Keratinocyte (primary cell): ENCODE results near the gene C10orf90.

Experiments
- EZH2 ChIP-seq: IDR thresholded peaks from one replicate; pipeline ENCODE4 v1.6.1; 2012; ENCODE audit warnings: inconsistent platforms, mild to moderate bottlenecking, low read length, moderate library complexity
- TF ChIP-seq, protein P1 (sequence below), 3 experiments: IDR thresholded peaks in 1 of 3; conservative IDR thresholded peaks in 1 of 3; optimal IDR thresholded peaks in 1 of 3; 2 replicates in 2 of 3; 3 replicates in 1 of 3; pipeline versions ENCODE3 to v1.5.1; 2011; ENCODE audit warnings: low read length in 3 of 3, mild to moderate bottlenecking in 3 of 3, moderate library complexity in 2 of 3, control low read depth in 1 of 3, inconsistent platforms in 1 of 3; ENCODE audit not compliant: insufficient read depth in 2 of 3; ENCODE audit errors: extremely low read depth in 1 of 3

DNA sequence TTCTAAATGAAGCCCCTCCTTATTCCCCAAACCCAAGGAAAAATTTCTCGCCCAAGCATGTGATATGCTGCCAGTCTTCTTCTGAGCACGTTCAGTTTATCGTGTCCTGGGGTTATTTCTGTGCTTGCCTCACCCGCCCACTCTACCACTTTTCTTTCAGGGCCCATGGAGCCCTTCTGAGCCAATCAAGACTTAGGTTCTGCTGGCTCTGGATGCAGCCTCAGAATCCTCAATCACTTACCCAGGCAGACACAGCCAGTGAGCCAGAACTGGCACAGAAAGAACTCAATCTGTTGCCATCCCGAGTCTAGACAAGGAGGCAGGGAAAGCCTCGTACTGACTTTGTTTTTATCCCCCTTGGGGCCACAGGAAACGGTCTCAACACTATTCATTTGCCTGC is 34.2 kb upstream of the C10orf90 start:
- TF ChIP-seq, protein P1, sequence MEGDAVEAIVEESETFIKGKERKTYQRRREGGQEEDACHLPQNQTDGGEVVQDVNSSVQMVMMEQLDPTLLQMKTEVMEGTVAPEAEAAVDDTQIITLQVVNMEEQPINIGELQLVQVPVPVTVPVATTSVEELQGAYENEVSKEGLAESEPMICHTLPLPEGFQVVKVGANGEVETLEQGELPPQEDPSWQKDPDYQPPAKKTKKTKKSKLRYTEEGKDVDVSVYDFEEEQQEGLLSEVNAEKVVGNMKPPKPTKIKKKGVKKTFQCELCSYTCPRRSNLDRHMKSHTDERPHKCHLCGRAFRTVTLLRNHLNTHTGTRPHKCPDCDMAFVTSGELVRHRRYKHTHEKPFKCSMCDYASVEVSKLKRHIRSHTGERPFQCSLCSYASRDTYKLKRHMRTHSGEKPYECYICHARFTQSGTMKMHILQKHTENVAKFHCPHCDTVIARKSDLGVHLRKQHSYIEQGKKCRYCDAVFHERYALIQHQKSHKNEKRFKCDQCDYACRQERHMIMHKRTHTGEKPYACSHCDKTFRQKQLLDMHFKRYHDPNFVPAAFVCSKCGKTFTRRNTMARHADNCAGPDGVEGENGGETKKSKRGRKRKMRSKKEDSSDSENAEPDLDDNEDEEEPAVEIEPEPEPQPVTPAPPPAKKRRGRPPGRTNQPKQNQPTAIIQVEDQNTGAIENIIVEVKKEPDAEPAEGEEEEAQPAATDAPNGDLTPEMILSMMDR (optimal IDR thresholded peaks at IDR 0.05 in 1 of 3, IDR thresholded peaks at IDR 0.05 in 1 of 3, conservative IDR thresholded peaks at IDR 0.05 in 1 of 3; ENCODE audit: extremely low read depth in 1 of 3, insufficient read depth in 2 of 3, low read length in 3 of 3), result no peak
- no peak for TF ChIP-seq EZH2
